HG02870 (cell line): ENCODE results near the gene PHB1.
"Not testable (repeated sequence)": the region's sequence is repeated elsewhere in the genome, so short reads cannot be mapped to it uniquely, and the experiment has no call there.

Source experiments
- ATAC-seq: cut with Tn5 transposase; IDR thresholded peaks from one replicate; pipeline ENCODE4 v1.9.1; 2021; ENCODE audit warnings: mild to moderate bottlenecking, moderate library complexity; ENCODE audit not compliant: unreplicated experiment

Gene PHB1

DNA sequence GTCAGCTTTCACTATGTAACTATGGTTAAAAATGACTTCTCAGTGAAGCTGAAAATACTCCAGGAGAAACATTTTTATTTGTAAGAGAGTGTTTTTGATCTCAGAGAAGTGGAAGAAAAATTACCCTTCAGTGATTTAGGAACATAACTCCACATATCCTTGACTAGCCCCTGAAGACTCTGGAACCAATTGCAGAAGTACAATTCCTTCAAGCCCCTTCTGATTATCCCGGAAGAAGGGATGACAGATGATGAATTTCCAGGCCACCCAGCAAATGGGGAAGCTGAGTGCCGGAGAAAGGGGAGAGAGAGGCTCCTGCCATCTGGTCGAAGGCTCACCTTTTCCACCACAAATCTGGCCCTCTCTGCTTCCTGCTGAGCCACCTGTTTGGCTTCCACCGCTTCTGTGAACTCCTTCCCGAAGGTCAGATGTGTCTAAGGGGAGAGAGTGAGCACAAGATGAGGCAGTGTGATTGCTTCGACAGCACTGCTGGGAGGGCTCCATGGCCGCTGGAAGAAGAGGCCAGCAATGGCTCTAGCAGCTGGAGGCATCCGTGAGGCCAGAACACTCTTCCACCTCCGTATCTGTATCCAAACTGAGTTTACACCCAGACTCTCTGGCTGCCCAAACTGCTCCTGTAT is 8.1 kb downstream of the PHB1 start:
- no peak for ATAC-seq

DNA sequence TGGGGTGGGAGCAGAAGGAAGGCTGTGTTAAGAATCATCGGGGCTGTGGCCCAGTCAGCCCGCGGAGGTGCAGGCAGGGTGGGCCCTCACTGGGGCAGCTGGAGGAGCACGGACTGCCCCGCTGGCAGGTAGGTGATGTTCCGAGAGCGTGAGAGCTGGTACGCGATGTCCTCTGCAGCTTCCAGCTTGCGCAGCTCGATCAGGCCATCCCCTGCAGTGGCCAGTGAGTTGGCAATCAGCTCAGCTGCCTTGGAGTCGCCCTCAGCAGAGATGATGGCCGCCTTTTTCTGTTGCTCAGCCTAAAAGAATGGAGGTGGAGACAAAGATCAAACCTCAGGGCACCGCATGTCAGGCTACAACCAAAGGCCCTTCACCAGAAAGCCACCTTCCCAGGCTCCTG is 9.8 kb downstream of the PHB1 start:
- ATAC-seq: no peak

DNA sequence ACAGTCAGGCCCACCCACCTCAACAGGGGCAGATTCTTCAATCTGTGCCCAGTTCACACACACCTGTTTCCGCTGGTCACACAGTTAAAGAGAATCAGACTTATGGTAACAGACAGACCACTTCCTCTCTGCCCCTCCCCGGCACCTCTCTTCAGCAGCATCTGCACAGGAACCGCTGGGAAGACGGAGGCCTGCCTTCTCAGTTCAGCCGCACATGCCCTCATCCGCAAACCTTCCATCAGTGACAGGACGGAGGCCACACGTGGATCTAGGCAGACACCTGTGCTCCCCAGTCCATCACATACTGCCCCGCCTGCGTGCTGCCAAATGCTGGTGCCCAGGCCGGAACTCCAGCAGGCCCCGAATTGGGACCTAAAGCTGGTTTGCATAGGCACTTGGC is 10.3 kb downstream of the PHB1 start:
- no peak for ATAC-seq

DNA sequence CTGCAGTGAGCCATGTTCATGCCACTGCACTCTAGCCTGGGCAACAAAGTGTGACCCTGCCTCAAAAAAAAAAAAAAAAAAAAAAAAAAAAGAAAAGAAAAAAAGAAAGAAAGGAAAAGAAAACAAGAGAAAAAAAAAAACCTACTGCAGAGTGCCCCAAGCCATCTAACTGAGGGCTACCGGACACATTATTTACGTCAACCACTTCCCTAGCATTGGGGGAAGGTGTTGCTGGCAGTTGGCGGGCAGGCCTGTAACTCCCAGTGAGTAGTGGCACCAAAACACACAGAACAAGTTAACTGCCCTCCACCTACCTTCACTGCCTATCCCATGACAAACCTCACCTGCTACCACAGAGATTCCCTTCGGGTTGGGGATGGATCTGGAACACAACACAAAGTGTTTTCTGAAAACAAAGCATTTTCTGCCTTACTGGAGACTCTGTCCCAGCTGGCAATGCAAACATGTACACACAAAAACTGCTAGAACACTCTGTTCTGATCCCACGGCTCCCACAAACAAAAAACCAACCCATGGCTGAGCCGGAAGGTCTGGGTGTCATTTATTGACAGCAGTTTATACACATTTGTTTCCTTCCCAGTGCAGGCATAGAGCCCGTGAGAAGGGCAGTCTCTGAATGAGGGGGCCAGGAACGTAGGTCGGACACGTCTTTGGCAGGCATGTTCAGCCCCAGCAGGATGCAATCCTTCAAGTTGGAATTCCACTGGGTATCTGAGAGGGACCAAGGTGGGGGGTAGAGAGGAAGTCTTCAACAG is 11.0 kb downstream of the PHB1 start:
- no peak for ATAC-seq

DNA sequence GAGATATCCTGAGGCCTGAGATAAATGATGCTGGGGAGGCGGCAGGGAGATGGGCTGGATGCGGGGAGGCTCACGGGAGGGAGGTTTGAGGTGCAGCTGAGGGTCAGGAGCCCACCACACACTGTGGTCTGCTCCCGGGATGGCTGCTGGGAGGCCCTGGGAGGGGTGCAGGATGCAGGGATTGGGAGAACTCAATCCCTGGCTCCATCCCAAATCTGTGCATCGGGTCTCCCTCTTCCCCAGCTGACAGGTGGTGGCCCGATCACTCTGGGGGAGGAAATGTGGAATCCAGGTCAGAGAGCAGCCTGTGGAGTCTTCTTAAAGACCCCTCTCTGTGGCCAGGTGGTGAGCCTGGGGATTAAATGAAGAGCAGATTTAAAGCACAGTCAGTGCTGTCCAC is 12.0 kb downstream of the PHB1 start:
- no peak for ATAC-seq

DNA sequence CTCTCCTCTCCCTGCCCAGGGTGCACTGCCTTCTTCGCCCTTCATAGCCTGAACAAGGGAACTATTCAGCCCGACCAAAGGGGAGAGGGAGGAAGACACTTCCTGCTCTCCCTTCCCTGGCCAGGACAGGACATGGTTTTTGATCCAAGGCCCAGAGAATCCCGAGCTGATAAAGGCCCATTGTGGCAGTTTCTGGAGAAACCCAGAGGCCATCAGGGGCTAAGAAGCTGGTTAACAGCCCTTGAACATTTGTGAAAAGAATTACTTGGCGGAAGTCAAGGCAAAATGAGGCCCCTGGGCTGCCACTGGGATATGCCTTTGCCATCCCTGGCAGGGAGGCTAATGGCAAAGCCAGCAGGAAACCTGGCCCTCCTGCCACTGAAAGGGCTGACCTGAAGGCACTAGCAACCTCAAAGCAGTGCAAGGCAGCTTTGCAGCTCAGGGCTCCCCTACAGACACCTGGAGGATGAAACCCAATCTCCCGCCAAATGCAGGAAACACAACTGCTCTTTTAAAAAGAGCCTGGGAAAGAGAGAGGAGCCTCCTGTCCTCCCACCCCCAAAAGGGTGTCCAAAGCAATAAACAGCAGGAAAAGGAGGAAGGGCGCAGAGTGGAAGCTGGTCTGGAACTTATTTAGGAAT is 12.6 kb downstream of the PHB1 start:
- no peak for ATAC-seq

DNA sequence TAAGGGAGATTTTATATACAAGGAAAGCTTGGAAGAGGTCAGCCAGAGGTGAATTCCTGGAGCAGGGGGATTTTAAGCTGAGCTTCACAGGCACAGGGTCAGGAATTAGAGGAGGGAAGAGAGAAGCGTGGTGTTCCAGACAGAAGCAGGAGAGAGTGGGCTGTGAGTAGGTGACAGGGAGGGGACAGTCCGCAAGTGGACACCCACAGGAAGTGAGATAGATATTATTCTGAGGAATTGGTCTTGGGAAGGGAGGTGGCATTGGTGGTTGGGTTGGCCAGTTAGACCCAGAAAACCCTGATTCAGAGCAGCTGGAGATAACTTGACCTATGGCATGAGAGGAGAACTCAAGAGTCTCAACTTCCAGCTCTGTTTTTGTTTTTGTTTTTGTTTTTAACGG is 14.7 kb downstream of the PHB1 start:
- no peak for ATAC-seq

DNA sequence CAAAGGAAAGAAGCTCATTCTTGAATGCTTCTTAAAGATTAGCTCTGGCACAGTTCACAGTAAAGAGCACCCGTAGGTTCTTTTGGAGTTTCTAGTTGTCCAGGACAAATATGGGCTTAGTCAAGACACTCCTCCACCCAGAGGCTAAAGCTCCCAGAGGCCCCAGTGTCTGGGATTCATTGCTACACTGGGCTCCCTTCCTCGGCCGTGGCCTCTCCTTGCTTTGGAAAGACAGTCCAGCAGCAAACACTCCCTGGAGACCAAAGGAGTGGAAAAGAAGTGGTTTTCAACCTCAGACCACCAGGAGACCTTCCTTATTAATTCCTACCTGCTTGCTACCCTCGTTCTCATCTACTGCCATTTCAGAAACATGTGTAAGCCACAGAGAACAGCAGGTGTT is 17.1 kb downstream of the PHB1 start:
- ATAC-seq: no peak

DNA sequence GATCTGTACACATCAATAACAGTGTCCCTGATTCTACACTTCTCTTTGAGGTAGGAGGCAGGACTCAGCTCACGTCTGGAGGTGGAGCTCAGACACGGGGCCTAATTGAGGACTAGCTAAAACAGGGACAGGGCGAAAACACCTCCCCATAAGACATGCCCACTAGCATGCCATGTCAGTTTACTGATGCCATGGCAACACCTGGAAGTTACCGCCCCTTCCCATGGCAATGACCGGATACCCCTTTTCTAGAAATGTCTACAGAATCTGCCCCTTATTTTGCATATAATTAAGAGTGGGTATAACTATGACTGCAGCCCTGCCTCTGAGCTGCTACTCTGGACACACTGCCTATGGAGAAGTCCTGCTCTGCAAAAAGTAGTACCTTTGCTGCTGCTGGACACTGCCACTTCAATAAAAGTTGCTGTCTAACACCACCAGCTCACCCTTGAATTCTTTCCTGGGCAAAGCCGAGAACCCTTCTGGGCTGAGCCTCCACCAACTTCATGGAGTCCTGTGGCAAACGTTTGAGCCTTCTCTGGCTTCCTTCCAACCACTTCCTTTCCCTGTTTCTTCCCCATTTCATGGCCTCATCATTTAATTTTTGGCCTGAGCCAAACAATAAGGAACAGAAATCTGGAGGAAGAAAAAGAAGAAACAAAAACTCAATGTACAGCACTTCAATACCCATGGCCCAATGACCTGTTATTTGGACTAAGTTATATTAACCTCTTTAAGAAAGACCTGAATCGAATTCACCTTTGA is 21.0 kb downstream of the PHB1 start:
- no peak for ATAC-seq

DNA sequence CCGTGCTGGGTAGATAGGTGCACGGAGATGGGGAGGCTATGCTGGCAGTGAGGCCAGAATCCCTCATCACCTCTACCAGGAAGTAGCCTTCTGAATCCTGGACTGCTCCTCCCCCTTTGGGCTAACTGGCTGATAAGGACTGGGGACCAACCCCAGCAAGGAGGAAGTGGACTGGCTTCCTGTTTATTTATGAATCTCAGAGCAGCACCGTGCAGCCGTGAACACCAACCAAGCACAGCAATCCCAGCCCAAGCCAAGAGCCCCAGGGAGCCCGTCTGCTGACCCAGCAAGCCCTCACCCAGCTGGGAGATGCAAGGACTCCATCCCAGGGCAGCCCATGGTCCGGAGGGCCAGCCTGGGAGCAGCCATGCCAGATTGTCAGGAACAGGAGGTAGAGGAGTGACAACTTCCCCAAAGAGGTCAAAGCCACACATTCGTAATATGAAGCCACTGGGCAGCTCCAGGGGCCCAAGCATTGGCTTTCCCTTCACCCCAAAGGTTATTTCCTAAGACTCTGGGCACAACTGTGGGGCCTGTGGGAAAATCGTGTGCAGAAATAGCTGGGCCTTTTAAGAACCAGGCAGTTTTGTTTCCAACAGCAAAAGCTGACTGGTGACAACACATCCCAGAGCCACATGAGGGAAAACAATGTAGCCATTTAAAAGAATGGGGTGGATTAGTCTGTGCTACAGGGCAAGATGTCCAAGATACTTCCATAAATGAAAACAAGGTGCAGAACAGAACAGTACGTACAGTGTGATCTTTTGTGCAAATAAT is 23.9 kb downstream of the PHB1 start:
- ATAC-seq: no peak

DNA sequence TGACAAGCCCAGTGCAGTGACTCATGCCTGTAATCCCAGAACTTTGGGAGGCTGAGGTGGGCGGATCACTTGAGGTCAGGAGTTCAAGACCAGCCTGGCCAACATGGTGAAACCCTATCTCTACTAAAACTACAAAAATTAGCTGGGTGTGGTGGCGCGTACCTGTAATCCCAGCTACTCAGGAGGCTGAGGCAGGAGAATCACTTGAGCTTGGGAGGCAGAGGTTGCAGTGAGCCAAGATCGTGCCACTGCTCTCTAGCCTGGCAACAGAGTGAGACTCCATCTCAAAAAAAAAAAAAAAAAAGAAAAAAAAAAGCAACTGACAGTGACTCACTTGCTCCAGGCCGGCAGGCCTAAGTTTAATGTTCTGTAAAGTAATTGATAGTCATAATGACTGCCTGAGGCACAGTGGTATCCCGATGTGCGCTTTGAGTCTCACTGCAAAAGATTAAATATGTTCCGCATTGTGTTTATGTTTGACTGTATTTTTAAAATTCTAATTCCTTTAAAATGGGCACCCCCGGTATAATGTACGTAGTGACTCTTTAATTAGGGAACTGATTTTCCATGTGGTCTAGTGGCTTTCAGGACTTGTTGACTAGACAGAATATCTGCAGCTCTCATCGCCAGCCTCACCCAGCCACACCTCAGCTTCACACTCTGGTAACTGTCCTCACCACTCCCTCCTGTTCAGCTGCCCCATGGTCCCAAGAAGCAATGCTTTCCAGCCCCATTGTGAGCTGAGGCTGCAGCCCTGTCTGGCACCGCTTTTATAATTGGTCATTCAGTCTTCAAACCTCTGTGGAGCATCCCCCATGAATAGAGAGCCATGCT is 25.0 kb downstream of the PHB1 start:
- not testable (repeated sequence) for ATAC-seq

DNA sequence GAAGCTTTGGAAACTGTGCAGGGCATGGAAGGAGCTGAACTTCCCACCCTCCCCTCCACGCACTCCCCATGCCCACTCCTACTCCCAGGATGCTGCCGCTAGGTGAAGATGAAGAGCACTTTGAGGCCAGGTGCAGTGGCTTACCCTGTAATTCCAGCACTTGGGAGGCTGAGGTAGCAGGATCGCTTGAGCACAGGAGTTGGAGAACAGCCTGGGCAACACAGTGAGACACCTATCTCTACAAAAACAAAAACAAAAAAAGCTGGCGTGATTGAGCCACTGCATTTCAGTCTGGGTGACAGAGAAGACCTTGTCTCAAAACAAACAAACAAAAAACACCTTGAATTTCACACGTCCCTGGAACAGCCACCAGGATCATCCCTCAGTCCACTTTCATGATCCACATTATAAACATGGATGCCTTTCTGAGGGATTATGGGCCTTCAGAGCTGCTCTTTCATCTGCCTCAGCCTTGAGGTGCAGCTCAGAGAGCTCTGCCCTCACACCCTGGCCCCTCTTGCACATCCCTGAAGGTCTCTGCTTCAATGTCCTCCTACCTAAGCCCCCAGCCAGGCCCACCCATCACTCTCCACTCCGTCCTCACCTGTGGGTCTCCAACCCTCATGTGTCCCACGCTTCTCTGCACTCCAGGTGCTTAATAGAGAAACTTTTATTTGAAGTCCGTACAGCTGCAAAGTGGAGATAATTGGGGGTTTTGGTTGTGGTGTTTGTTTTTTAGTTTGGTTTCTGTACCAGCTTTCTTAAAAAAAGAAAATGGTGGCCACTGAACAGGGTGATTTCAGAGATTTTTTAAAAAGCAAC is 25.8 kb downstream of the PHB1 start:
- no peak for ATAC-seq

DNA sequence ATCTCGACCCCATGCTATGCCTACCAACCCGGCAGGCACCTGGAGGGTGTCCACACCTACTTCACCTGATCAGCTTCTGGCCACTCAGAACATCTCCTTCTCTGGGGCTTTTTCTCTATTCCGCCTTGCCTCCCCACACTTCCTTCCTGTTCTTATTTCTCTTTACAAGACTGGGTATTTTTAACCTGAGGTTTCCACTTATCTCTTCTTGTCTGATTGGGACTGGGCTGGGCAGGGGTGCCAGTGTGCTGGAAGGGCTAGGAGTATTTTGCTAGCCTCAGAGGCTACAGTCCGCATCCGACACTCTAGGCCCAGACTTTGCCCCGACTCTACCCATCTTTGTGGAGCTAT is 26.4 kb downstream of the PHB1 start:
- no peak for ATAC-seq

DNA sequence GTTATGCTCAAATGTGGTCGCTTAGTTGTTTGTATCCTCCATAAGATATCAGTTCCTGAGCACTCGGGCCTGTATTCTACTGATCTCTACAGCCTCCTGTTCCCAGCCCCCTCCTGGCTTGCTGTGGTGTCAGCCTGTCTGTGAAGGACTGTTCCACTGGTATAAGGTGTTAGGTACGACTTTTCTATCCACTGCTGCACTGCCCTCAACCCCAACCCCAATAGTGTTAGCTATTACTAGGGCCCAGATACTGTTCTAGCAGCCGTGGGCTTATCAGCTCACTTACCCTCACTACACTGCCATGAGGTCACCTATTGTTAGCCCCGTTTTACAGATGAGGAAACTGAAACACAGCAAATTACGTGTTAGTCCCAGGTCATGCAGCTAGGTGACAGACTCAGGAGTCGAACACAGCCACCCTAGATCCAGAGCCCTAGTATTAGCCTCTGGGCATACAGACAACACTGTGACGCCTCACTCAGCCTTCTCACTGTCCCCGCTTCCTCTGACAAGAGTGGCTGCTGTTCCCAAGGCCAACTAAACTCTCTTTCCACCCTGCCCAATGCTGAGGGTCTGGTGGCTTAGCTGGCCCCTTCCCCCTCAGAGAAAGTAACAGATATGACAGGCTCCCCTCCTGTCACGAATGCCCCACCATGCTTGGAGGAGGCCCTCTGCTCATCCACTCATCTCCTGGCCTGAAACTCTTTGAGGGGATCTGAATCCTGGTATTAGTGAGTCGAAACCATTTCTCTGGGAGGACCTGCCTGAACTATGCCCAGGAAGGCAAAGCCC is 27.0 kb downstream of the PHB1 start:
- ATAC-seq: no peak

DNA sequence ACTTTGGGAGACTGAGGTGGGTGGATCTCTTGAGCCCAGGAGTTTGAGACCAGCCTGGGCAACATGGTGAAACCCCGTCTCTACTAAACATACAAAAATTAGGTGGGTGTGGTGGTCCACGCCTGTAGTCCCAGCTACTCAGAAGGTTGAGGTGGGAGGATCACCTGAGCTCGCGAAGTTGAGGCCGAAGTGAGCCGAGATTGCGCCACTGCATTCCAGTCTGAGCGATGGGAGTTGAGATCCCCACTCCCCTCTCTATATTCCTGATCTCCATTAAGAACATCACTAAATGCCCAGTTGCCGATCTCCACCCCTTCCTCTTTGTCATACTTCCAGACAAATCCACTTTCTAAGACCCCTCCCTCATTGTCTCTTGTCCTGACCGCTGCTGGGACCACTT is 28.3 kb downstream of the PHB1 start:
- no peak for ATAC-seq

DNA sequence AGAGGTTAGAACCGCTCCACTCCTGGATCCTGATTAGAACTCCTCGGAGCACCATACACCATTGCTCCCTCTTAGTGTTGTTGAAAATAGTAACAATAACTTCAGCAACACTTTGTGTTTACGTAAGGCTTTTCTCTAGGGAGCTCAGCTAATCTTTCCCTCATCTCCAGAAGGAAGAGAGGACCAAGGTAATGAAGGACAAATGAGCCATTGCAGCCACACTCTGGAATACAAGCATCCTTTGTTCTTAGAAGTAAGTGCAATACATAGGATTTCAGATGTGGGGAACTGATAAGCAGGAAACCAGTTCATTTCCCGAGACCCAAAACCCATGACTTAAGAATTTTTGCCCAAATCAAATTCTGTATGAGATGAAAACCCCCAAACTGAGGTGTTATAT is 29.7 kb downstream of the PHB1 start:
- no peak for ATAC-seq

DNA sequence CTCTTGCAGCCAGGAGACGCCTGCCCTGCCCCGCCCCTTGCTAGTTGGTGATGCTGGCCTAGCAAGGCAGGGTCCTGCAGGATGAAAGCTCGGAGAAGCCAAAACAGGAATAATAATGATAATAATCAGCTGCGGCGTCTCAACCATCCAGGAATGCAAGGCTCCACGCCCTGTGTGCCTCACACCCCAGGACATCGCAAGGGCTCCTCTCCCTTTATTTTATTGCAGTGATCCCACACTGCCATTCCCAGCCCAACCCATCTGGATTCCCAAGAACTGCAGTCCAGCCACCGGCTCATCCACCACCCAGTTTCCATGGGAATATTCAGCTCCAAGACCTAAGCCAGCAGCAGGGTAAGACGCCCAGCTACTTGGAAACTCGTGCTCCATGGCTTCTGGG is 31.6 kb downstream of the PHB1 start:
- ATAC-seq: no peak

DNA sequence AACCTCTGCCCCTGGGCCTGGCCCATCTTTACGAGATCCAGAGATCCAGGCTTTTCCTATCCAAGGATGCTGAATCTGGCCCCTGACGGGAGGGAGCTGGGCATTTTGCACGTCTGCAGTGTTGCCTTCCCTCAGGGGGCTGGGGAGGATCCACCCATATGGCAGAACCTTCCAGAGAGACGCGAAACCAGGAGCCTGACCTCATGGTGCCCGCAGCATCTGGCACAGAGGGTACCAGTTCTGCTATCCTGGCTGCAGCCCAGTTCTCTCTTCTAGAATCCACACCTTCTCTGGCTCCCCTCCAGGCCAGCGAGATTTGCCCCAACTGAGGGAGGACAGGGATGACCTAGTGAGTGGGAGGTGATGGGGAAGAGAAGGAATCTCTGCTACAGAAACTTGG is 32.1 kb downstream of the PHB1 start:
- ATAC-seq: no peak
